ENCODE measurements around the gene HDAC5. TPM values are rescaled to one million over a fixed set of nuclear protein-coding genes. Genes with fewer than 3 reads are reported as not detected.

The HDAC5 gene
- total RNA-seq, 6 experiments from 2014 or later: 12.0 to 26.4 (median 15.5) TPM

GRCh38 chr17:44030482-44030881 is 93.0 kb downstream of the HDAC5 start:
- TF ChIP-seq POLR2A (IDR thresholded peaks at IDR 0.05): no peak
- TF ChIP-seq, protein P1, sequence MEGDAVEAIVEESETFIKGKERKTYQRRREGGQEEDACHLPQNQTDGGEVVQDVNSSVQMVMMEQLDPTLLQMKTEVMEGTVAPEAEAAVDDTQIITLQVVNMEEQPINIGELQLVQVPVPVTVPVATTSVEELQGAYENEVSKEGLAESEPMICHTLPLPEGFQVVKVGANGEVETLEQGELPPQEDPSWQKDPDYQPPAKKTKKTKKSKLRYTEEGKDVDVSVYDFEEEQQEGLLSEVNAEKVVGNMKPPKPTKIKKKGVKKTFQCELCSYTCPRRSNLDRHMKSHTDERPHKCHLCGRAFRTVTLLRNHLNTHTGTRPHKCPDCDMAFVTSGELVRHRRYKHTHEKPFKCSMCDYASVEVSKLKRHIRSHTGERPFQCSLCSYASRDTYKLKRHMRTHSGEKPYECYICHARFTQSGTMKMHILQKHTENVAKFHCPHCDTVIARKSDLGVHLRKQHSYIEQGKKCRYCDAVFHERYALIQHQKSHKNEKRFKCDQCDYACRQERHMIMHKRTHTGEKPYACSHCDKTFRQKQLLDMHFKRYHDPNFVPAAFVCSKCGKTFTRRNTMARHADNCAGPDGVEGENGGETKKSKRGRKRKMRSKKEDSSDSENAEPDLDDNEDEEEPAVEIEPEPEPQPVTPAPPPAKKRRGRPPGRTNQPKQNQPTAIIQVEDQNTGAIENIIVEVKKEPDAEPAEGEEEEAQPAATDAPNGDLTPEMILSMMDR (IDR thresholded peaks at IDR 0.05): no peak
- Histone ChIP-seq H3K4me3 (no peak overlapping the region), H3K36me3 (peaks cover 0 to 10% (median 3%) of the 10 kb centered on the region in 4 donors), H3K9me3 (no peaks in the 10 kb centered on the region), H3K4me1 (no peaks in the 10 kb centered on the region), H3K27me3 (no peaks in the 10 kb centered on the region), H3K27ac (no peak overlapping the region)
- DNase-seq (no peak), ATAC-seq (no peak)
- intact Hi-C loops (cut with DNase I): loop anchor here in 1 of 2 donors (5.0 kb wide), 1 partner anchor 33 kb away; no protein-coding TSS in a partner anchor
- WGBS (ENCODE audit: insufficient coverage, low coverage, low lambda C conversion rate, missing lambda C conversion rate): 86% methylated on average over 3 of the region's 3 CpGs

- H3K9me3 ChIP-seq: no peaks in the 10 kb centered on the region
- intact Hi-C loops (cut with DNase I): loop anchor here in 1 of 2 donors (5.0 kb wide), 1 partner anchor 32 kb away; no protein-coding TSS in a partner anchor
- TF ChIP-seq, protein P1 (IDR thresholded peaks at IDR 0.05): no peak
- TF ChIP-seq POLR2A (IDR thresholded peaks at IDR 0.05): no peak
- ATAC-seq: no peak
- H3K4me1 ChIP-seq: no peaks in the 10 kb centered on the region
- H3K27me3 ChIP-seq: no peaks in the 10 kb centered on the region
- no peak for DNase-seq
- peaks cover 0 to 10% (median 3%) of the 10 kb centered on the region in 4 donors for H3K36me3 ChIP-seq
- H3K4me3 ChIP-seq: no peak overlapping the region
- H3K27ac ChIP-seq: no peak overlapping the region
- 96% methylated on average over 4 of the region's 5 CpGs for WGBS (ENCODE audit: insufficient coverage, low coverage, low lambda C conversion rate, missing lambda C conversion rate)
Observed at GRCh38 chr17:44029736-44030135, 93.7 kb downstream of the HDAC5 start.

Small RNAs within 50 kb of the gene (small RNA-seq; reads per million reads assigned to genes)
- gene RNU6-131P: 0 reads per million in 2 experiments

Other genes with a start within 250 kb of the HDAC5 start
- gene MPP2, start 216.1 kb downstream of the HDAC5 start, total RNA-seq: 1 to 10 TPM in 1 of 6 experiments, under 1 TPM in 2, not detected in 3; 0.13 to 1.2 (median 0.18) TPM
- gene PPY, start 181.2 kb downstream of the HDAC5 start, total RNA-seq: not detected
- gene PYY, start 169.7 kb downstream of the HDAC5 start, total RNA-seq: not detected
- 10 to 100 TPM; 12.1 to 56.2 (median 45.6) TPM for gene NAGS, start 119.0 kb downstream of the HDAC5 start, total RNA-seq
- gene TMEM101, start 108.7 kb downstream of the HDAC5 start, total RNA-seq: 10 to 100 TPM in 4 of 6 experiments, 1 to 10 TPM in 2; 6.7 to 23.6 (median 10.9) TPM
- gene LSM12, start 57.0 kb downstream of the HDAC5 start, total RNA-seq: 10 to 100 TPM; 24.2 to 30.6 (median 29.4) TPM
- gene G6PC3, start 52.9 kb downstream of the HDAC5 start, total RNA-seq: 10 to 100 TPM in 2 of 6 experiments, 1 to 10 TPM in 4; 5.9 to 24.2 (median 9.9) TPM
- gene HROB, start 18.3 kb upstream of the HDAC5 start, total RNA-seq: 1 to 10 TPM in 1 of 6 experiments, under 1 TPM in 5; 0.20 to 1.1 (median 0.40) TPM
- gene ASB16, start 47.1 kb upstream of the HDAC5 start, total RNA-seq: 1 to 10 TPM in 1 of 6 experiments, not detected in 5; 1.5 TPM
- 10 to 100 TPM; 13.8 to 18.0 (median 15.7) TPM for gene TMUB2, start 63.3 kb upstream of the HDAC5 start, total RNA-seq
- 10 to 100 TPM; 20.3 to 26.8 (median 22.1) TPM for gene ATXN7L3, start 76.2 kb upstream of the HDAC5 start, total RNA-seq
- gene UBTF, start 96.0 kb upstream of the HDAC5 start, total RNA-seq: 10 to 100 TPM; 22.3 to 35.9 (median 32.0) TPM
- 10 to 100 TPM in 1 of 6 experiments, 1 to 10 TPM in 2, under 1 TPM in 3; 0.06 to 31.8 (median 1.2) TPM for gene SLC4A1, start 144.5 kb upstream of the HDAC5 start, total RNA-seq
- gene RUNDC3A, start 185.0 kb upstream of the HDAC5 start, total RNA-seq: under 1 TPM in 2 of 6 experiments, not detected in 4; 0.12 to 0.75 TPM
- gene SLC25A39, start 201.2 kb upstream of the HDAC5 start, total RNA-seq: 100 to 1,000 TPM in 2 of 6 experiments, 10 to 100 TPM in 4; 56.3 to 111 (median 64.6) TPM
- 100 to 1,000 TPM in 5 of 6 experiments, 10 to 100 TPM in 1; 84.5 to 230 (median 150) TPM for gene GRN, start 221.7 kb upstream of the HDAC5 start, total RNA-seq
- under 1 TPM; 0.16 to 0.68 (median 0.39) TPM for gene FAM171A2, start 240.2 kb upstream of the HDAC5 start, total RNA-seq

Measured in right lobe of liver (tissue), 6 donors.